ENCODE data around the gene STK26. TPM values are rescaled to one million over a fixed set of nuclear protein-coding genes. Genes with fewer than 3 reads are reported as not detected.

STK26 gene
- total RNA-seq, 5 donors from 2014 or later (not counting 1 experiment from before 2014, with no cell fraction given), result 28.5 to 38.1 (median 34.4) TPM

Other genes with a start within 250 kb of the STK26 start
- not detected for gene FRMD7, start 104.7 kb downstream of the STK26 start, total RNA-seq
- 10 to 100 TPM; 22.5 to 43.0 (median 26.8) TPM for gene RAP2C, start 196.1 kb downstream of the STK26 start, total RNA-seq